ENCODE measurements around the gene NCOA7. TPM values are rescaled to one million over a fixed set of nuclear protein-coding genes. Genes with fewer than 3 reads are reported as not detected.
"Not testable (repeated sequence)": the region's sequence is repeated elsewhere in the genome, so short reads cannot be mapped to it uniquely, and the experiment has no call there.

NCOA7 gene
- total RNA-seq, 4 donors from 2014 or later, result 6.8 to 14.9 (median 13.3) TPM

GRCh38 chr6:125797120-125797885, 6.5 kb downstream of the NCOA7 start:
- intact Hi-C loops (cut with DNase I; ENCODE audit: low total_unique reads), result no loop called here
- H3K4me3 ChIP-seq (ENCODE audit: low read depth, poor library complexity, severe bottlenecking), result no peak overlapping the region
- no peak for TF ChIP-seq CTCF (IDR thresholded peaks at IDR 0.05)
- no peak for TF ChIP-seq POLR2A (IDR thresholded peaks at IDR 0.05)
- DNase-seq (ENCODE audit: low spot score in 2 of 2), result no peak
- 94 to 97% methylated on average over 3 of the region's 3 CpGs for WGBS, 2 donors

- intact Hi-C loops (cut with DNase I; ENCODE audit: low total_unique reads), result no loop called here
- no peak for TF ChIP-seq POLR2A (IDR thresholded peaks at IDR 0.05)
- H3K4me3 ChIP-seq (ENCODE audit: low read depth, poor library complexity, severe bottlenecking), result no peak overlapping the region
- WGBS, 2 donors, result 76% methylated on average over 3 of the region's 3 CpGs
- DNase-seq (ENCODE audit: low spot score in 2 of 2), result no peak
These were observed 7.2 kb downstream of the NCOA7 start for GRCh38 chr6:125797886-125798444.

- H3K4me3 ChIP-seq (ENCODE audit: low read depth, poor library complexity, severe bottlenecking), result no peak overlapping the region
- 77 to 85% methylated on average over 5 of the region's 5 CpGs for WGBS, 2 donors
- DNase-seq (ENCODE audit: low spot score in 2 of 2), result no peak
- TF ChIP-seq CTCF (IDR thresholded peaks at IDR 0.05) (no peak), POLR2A (IDR thresholded peaks at IDR 0.05) (no peak)
- intact Hi-C loops (cut with DNase I; ENCODE audit: low total_unique reads), result no loop called here
These were observed 8.2 kb downstream of the NCOA7 start for GRCh38 chr6:125798734-125799508.

GRCh38 chr6:125802383-125802782, 11.6 kb downstream of the NCOA7 start:
- no peak for DNase-seq (ENCODE audit: low spot score in 2 of 2)
- H3K4me3 ChIP-seq (ENCODE audit: low read depth, poor library complexity, severe bottlenecking), result no peak overlapping the region
- intact Hi-C loops (cut with DNase I; ENCODE audit: low total_unique reads), result no loop called here
- TF ChIP-seq POLR2A (IDR thresholded peaks at IDR 0.05) (no peak), CTCF (IDR thresholded peaks at IDR 0.05) (no peak)
- WGBS, 2 donors, result 92 to 94% methylated on average over 2 of the region's 2 CpGs

- DNase-seq (ENCODE audit: low spot score in 2 of 2), result no peak
- no peak overlapping the region for H3K4me3 ChIP-seq (ENCODE audit: low read depth, poor library complexity, severe bottlenecking)
- no peak for TF ChIP-seq CTCF (IDR thresholded peaks at IDR 0.05)
- TF ChIP-seq POLR2A (IDR thresholded peaks at IDR 0.05), result no peak
- intact Hi-C loops (cut with DNase I; ENCODE audit: low total_unique reads), result no loop called here
- 48 to 52% methylated on average over 4 of the region's 4 CpGs for WGBS, 2 donors
These were observed 12.2 kb downstream of the NCOA7 start for GRCh38 chr6:125802943-125803377.

- TF ChIP-seq POLR2A (IDR thresholded peaks at IDR 0.05) (no peak), CTCF (IDR thresholded peaks at IDR 0.05) (no peak)
These were observed 13.5 kb downstream of the NCOA7 start for GRCh38 chr6:125804264-125804663.

GRCh38 chr6:125804866-125805425, 14.2 kb downstream of the NCOA7 start:
- DNase-seq (ENCODE audit: low spot score in 2 of 2); H3K4me3 ChIP-seq (ENCODE audit: low read depth, poor library complexity, severe bottlenecking); intact Hi-C loops (cut with DNase I; ENCODE audit: low total_unique reads): not testable (repeated sequence)
- 95% methylated on average over 10 of the region's 10 CpGs for WGBS, 2 donors

More at GRCh38 chr6:125804264-125804663, 13.5 kb downstream of the NCOA7 start:
- no peak for DNase-seq (ENCODE audit: low spot score in 2 of 2)
- H3K4me3 ChIP-seq (ENCODE audit: low read depth, poor library complexity, severe bottlenecking), result no peak overlapping the region
- intact Hi-C loops (cut with DNase I; ENCODE audit: low total_unique reads), result no loop called here
